Measurements from ENCODE around the gene LRPAP1.

- TF ChIP-seq CTCF (optimal IDR thresholded peaks at IDR 0.05 in 1 of 3, IDR thresholded peaks at IDR 0.05 in 1 of 3, conservative IDR thresholded peaks at IDR 0.05 in 1 of 3; ENCODE audit: extremely low read depth in 1 of 3, insufficient read depth in 2 of 3, low read length in 3 of 3) (no peak), EZH2 (IDR thresholded peaks at IDR 0.05; ENCODE audit: low read length) (no peak)
These were observed 11.2 kb downstream of the LRPAP1 start for GRCh38 chr4:3520796-3521600.

Measured in keratinocyte (primary cell).